WI38 (cell line): Measurements from ENCODE around the gene PRICKLE2.

Experiments
- H3K4me3 ChIP-seq: 2 replicates; pipeline ENCODE4 v1.5.1; 2011; ENCODE audit warnings: low read depth, mild to moderate bottlenecking, control low read depth, low read length
- CTCF ChIP-seq: IDR thresholded peaks from 2 replicates; pipeline ENCODE4 v1.5.1; 2012; ENCODE audit warnings: low read depth, mild to moderate bottlenecking, control low read depth, low read length

The PRICKLE2 gene

DNA sequence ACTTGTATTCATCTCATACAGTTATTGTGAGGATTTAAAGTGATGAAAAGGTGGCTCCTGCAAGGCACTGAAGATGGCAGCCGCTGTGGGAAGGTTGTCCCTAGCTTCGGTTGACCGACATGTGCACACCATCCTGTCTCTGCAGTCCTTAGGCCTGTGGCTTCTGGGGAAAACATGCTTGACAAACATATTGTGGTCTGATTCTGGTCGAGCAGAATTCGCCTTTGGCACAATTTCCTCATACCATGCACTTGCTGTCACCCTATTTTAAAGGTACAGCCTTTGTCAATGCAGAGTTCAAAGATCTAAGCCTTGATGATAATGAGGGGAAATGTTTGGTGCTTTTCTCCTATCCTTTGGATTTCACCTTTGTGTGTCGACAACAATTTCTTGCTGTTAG, 50.9 kb downstream of the PRICKLE2 start:
- TF ChIP-seq CTCF: no peak
- no peak overlapping the region for H3K4me3 ChIP-seq

- no peak for TF ChIP-seq CTCF
- no peak overlapping the region for H3K4me3 ChIP-seq
These were observed 51.7 kb downstream of the PRICKLE2 start for GRCh38 chr3:64173563-64173962.

GRCh38 chr3:64170270-64170669, 55.0 kb downstream of the PRICKLE2 start:
- no peak for TF ChIP-seq CTCF

GRCh38 chr3:64167868-64168267, 57.4 kb downstream of the PRICKLE2 start:
- TF ChIP-seq CTCF: no peak
- H3K4me3 ChIP-seq: no peak overlapping the region

More at GRCh38 chr3:64170270-64170669, 55.0 kb downstream of the PRICKLE2 start:
- no peak overlapping the region for H3K4me3 ChIP-seq

DNA sequence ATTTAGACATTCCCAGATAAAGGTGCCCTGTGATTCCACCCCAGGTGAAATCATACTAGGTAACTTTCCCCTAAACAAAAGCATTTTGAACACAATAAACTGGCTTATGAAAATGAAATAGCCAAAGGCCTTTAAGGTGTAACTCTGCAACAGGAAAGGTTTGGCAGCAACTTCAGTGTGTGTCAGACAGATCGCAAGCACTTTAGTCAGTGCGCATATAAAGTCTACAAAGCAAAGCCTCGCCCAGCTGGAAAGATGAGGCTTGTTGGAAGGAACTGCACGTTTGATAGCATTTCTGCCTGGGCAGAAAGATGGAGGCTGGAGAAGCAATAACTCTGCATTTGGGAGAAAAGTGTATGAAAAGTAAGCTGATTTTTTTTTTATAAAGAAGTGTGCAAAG, 57.9 kb downstream of the PRICKLE2 start:
- TF ChIP-seq CTCF: no peak
- no peak overlapping the region for H3K4me3 ChIP-seq

DNA sequence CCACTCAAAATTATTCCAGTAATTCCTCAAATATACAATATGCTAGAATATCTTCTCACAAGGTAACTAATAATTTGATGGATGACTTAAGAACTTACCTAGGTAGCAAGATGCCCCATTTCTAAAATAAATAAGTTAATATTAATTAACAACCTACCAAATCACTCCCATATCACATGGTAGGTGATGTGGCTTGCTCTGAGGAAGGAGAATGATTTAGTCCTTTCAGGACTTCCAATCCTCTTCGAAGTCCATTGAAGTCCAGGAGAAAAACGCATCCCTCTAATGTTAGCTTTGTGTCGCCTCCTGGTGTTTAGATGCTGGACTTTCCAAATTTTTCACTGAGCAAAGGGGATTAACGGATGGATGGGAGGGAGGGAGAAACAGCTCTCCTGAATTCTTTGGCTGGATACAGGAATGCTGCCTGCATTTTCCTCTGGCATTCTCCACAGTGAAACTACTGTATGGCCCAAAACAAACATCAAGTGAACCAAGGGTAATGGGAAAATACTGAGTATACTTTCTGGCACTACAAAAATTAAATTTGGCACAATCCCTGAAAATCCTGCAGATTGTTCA, 58.6 kb downstream of the PRICKLE2 start:
- TF ChIP-seq CTCF: no peak
- H3K4me3 ChIP-seq: no peak overlapping the region

GRCh38 chr3:64164349-64164748, 60.9 kb downstream of the PRICKLE2 start:
- no peak for TF ChIP-seq CTCF
- H3K4me3 ChIP-seq: no peak overlapping the region
